ENCODE data around the gene NPDC1. TPM values are rescaled to one million over a fixed set of nuclear protein-coding genes. Genes with fewer than 3 reads are reported as not detected.
A peak's percentile ranks its signal among the peaks of the same experiment; 100 is the strongest.

Gene NPDC1
- total RNA-seq, 4 donors from 2014 or later = 45.3 to 119 (median 91.5) TPM

DNA sequence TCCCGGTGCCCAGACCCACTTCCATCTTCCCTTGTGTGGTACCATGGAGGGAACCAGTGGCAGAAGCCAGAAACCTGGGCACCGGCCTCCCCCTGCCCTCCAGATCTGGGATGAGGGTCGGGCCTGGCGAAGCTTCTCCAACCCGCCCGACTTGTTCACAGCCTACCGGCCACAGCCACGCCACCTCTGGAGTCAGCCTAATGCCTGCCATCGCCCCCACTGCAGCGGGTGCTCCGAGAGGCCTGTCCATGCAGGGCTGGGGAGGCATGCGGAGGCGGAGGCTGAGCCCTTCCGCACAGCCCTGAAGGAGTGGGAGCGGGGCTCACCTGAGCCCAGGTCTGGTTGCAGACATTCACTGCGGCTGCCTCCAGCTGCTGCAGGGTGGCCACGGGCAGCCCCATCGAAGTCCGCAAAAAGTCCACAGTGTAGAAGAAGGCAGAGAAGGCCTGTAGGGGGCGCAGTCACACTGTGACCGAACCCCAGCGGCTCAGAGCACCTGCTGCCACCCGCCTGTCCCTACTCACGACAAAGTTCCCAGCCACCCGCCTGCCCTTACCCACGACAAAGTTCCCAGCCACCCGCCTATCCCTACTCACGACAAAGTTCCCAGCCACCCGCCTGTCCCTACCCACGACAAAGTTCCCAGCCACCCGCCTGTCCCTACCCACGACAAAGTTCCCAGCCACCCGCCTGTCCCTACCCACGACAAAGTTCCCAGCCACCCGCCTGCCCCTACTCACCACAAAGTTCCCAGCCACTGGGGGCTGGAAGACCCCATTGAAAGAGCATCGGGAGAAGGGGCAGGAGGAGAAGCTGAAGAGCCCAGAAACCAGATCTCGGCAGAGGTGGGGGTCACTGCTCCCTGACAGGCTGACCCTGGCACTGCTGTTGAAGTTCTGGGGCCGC lies 3.8 kb upstream of the NPDC1 start:
- no peak for DNase-seq (ENCODE audit: extremely low spot score)
- intact Hi-C loops (cut with DNase I) = no loop called here
- no peak overlapping the region for H3K4me3 ChIP-seq
- 42% methylated on average over 30 of the region's 38 CpGs for WGBS
- H3K9me3 ChIP-seq = no peaks in the 10 kb centered on the region
- peaks cover 31 to 57% (median 55%) of the 10 kb centered on the region in 4 donors for H3K4me1 ChIP-seq
- peaks cover 7 to 79% (median 48%) of the 10 kb centered on the region in 4 donors for H3K27me3 ChIP-seq
- H3K36me3 ChIP-seq = no peaks in the 10 kb centered on the region
- TF ChIP-seq EP300 (IDR thresholded peaks at IDR 0.05) = no peak
- TF ChIP-seq, protein P1, sequence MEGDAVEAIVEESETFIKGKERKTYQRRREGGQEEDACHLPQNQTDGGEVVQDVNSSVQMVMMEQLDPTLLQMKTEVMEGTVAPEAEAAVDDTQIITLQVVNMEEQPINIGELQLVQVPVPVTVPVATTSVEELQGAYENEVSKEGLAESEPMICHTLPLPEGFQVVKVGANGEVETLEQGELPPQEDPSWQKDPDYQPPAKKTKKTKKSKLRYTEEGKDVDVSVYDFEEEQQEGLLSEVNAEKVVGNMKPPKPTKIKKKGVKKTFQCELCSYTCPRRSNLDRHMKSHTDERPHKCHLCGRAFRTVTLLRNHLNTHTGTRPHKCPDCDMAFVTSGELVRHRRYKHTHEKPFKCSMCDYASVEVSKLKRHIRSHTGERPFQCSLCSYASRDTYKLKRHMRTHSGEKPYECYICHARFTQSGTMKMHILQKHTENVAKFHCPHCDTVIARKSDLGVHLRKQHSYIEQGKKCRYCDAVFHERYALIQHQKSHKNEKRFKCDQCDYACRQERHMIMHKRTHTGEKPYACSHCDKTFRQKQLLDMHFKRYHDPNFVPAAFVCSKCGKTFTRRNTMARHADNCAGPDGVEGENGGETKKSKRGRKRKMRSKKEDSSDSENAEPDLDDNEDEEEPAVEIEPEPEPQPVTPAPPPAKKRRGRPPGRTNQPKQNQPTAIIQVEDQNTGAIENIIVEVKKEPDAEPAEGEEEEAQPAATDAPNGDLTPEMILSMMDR (IDR thresholded peaks at IDR 0.05) = peak; percentile 22 to 54 (median 45)
- no peak overlapping the region for H3K27ac ChIP-seq (replicated peaks in 1 of 4)

DNA sequence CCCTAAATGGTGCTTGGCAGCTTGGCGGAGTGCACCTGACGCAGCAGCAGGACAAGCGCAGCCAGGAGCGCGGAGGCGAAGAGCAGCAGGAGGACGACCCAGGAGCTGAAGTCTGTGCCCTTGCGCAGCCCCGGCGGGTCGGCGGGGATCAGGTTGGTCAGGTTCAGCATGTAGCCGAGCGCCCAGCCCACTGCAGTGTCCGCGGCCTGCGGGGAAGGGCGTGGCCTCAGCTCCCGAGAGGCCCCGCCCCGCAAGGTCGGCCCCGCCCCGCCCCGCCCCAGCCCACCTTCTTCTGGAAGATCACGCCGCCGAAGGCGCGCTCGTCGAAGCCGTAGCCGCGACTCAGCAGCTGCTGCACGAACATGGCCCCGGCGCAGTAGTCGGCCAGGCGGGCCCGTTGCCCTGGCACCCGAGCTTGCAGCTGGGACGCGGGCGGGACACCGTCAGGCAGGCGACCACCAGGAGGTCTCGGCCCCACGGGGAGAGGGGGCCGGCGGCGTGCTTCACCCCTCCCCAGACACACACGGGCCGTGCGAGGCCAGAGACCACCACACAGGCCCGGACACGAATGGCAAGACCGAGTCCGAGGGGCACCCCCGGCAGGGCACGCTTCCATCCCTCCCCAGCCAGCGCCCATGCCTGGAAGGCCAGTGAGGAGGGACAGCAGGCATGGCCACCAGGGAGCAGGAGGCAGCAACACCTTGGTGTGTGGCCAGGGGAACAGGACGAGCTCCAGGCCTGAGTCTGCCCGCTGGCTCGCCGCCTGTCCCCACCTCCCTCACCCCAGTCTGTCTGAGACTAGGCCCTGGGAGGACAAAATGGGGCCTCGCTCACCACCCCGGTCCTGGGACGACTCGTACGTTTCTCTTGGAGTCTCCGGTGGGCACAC lies 2.9 kb upstream of the NPDC1 start:
- no peaks in the 10 kb centered on the region for H3K36me3 ChIP-seq
- WGBS = 32% methylated on average over 34 of the region's 72 CpGs
- TF ChIP-seq POLR2A (IDR thresholded peaks at IDR 0.05; ENCODE audit: low read depth) (no peak), EP300 (IDR thresholded peaks at IDR 0.05) (no peak), POLR2AphosphoS5 (IDR thresholded peaks at IDR 0.05) (no peak)
- TF ChIP-seq, protein P1 (IDR thresholded peaks at IDR 0.05) = no peak
- H3K27ac ChIP-seq (replicated peaks in 1 of 4) = no peak overlapping the region
- peaks cover 7 to 73% (median 48%) of the 10 kb centered on the region in 4 donors for H3K27me3 ChIP-seq
- no peak overlapping the region for H3K4me3 ChIP-seq
- no peak for DNase-seq (ENCODE audit: extremely low spot score)
- peaks cover 31 to 57% (median 55%) of the 10 kb centered on the region in 4 donors for H3K4me1 ChIP-seq
- no peaks in the 10 kb centered on the region for H3K9me3 ChIP-seq
- intact Hi-C loops (cut with DNase I) = no loop called here

DNA sequence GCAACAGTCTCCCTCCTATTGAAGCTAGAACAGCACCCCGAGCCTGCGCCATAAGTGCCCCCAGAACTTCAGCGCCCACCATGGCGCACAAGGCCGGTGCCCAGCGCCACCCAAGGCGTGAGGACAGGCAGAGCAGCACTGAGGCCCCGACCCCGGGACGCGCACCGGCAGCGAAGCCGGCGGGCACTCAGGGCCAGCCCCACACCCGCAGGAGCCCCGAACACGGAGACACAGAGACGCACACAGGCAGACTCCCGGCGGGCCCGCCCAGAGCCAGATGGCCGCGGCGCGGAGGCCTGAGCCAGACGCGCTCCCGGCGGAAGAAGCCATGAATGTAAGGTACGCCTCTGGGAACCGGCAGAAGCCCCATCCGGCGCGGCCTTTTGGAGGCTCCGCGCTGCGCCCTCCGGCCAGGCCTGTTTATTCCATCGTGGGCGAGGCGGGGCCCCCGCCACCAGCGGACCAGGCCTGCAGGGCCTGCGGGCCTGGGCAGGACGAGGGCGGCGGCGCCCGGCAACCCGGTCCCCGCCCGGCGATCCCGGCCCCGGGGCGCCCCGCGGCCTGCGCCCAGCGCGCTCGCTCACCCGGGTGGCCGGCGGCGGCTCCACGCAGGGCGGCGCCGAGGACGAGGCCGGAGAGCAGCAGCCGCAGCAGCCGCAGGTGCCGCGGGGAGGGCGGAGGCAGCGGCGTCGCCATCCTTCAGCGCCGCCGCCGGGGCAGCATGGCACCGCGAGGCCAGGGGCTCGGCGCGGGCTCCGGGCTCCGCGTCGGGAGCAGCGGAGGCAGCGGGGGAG lies 486 bp downstream of the NPDC1 start:
- TF ChIP-seq, protein P1 (IDR thresholded peaks at IDR 0.05) = no peak
- peak in 1 of 2 donors; percentile 58 for TF ChIP-seq POLR2AphosphoS5 (IDR thresholded peaks at IDR 0.05)
- DNase-seq (ENCODE audit: extremely low spot score) = no peak
- WGBS = no CpG with 5 or more reads among the region's 96 CpGs
- H3K27me3 ChIP-seq = peaks cover 0 to 39% (median 24%) of the 10 kb centered on the region in 4 donors
- intact Hi-C loops (cut with DNase I) = loop anchor here (2.0 kb wide), 1 partner anchor 21 kb away; no protein-coding TSS in a partner anchor
- peaks cover 36 to 60% (median 56%) of the 10 kb centered on the region in 4 donors for H3K4me1 ChIP-seq
- H3K9me3 ChIP-seq = no peaks in the 10 kb centered on the region
- H3K4me3 ChIP-seq = peak overlapping the region; percentile 66 to 85 (median 71)
- peak overlapping the region; percentile 58 to 81 (median 75) for H3K27ac ChIP-seq (replicated peaks in 1 of 4)
- H3K36me3 ChIP-seq = peaks cover 5 to 24% (median 15%) of the 10 kb centered on the region in 4 donors

DNA sequence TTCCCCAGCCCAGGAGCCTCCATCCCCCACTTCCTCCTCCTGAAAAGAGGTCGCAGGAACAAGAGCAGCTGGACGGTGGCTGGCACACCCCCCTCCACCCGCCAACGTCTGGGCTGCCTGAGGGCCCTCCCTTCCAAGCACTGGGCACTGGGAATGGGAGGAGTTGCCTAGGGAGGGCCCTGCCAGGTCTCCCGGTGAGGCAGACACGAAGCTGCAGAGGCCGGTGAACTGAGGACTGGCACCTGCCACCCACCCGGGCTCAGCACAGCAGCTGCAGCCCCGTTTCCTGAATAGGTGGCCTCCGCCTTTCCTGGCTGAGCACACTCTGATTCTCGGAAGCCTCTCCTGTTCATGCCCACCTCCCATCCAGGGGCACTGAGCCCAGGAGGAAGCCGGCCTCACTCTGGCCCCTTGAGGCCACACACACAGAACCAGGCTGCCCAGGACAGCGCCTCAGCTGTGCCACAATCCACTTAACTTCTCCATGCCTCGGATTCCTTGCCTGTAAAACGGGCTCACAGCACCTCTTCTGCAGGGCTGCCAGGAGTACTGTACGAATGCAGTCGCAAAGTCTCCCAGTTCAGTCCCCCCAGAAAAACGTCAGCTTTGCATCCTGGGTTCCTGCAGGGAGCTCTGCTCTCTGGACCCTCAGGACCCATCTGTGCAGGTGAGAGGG lies 1.3 kb downstream of the NPDC1 start:
- no peak for DNase-seq (ENCODE audit: extremely low spot score)
- WGBS = 51% methylated on average over 7 of the region's 18 CpGs
- no peaks in the 10 kb centered on the region for H3K9me3 ChIP-seq
- H3K36me3 ChIP-seq = peaks cover 8 to 32% (median 23%) of the 10 kb centered on the region in 4 donors
- H3K27ac ChIP-seq (replicated peaks in 1 of 4) = peak overlapping the region; percentile 57 to 81 (median 75)
- intact Hi-C loops (cut with DNase I) = no loop called here
- peaks cover 36 to 58% (median 55%) of the 10 kb centered on the region in 4 donors for H3K4me1 ChIP-seq
- peak; percentile 35 to 53 for TF ChIP-seq POLR2AphosphoS5 (IDR thresholded peaks at IDR 0.05)
- no peak for TF ChIP-seq POLR2A (IDR thresholded peaks at IDR 0.05; ENCODE audit: low read depth)
- H3K27me3 ChIP-seq = peaks cover 0 to 31% (median 23%) of the 10 kb centered on the region in 4 donors
- H3K4me3 ChIP-seq = peak overlapping the region; percentile 66 to 85 (median 71)
